Esophagus muscularis mucosa (tissue), 4 donors: ENCODE measurements around the gene IGF2. TPM values are rescaled to one million over a fixed set of nuclear protein-coding genes. Genes with fewer than 3 reads are reported as not detected.
"Not testable (repeated sequence)": the region's sequence is repeated elsewhere in the genome, so short reads cannot be mapped to it uniquely, and the experiment has no call there.

Experiments used
- DNase-seq: peaks from one replicate; pipeline ENCODE4 v3.0.0-alpha.2; 2017; ENCODE audit errors: extremely low spot score
- H3K27ac ChIP-seq, 4 donors: fragments of 200-600 bp; sonication (generic); replicated peaks in 1 of 4; 1 replicate in 3 of 4; 2 replicates in 1 of 4; pipeline ENCODE4 v1.5.1; 2016 to 2019; ENCODE audit warnings: mild to moderate bottlenecking in 1 of 4
- H3K27me3 ChIP-seq, 4 donors: fragments of 200-600 bp; sonication (generic); one replicate each; pipeline versions ENCODE4 v1.5.1 to v1.6.0; 2016 to 2019
- H3K36me3 ChIP-seq, 4 donors: fragments of 200-600 bp; sonication (generic); one replicate each; pipeline ENCODE4 v1.5.1; 2016 to 2019
- H3K4me1 ChIP-seq, 4 donors: fragments of 200-600 bp; sonication (generic); one replicate each; pipeline ENCODE4 v1.5.1; 2016 to 2019
- H3K4me3 ChIP-seq, 4 donors: fragments of 200-600 bp; sonication (generic); 1 replicate in 2 of 4; 2 replicates in 2 of 4; pipeline ENCODE4 v1.5.1; 2016 to 2019; ENCODE audit warnings: mild to moderate bottlenecking in 4 of 4, moderate library complexity in 1 of 4
- H3K9me3 ChIP-seq, 4 donors: fragments of 200-600 bp; sonication (generic); 1 replicate in 3 of 4; 2 replicates in 1 of 4; pipeline ENCODE4 v1.5.1; 2016 to 2019
- EP300 ChIP-seq: sonication (generic); formaldehyde crosslinking; IDR thresholded peaks from one replicate; pipeline ENCODE4 v1.6.1; 2017; ENCODE audit warnings: antibody characterized with exemption
- POLR2A ChIP-seq: fragments of 450-650 bp; IDR thresholded peaks from one replicate; pipeline ENCODE4 v1.6.1; 2017; ENCODE audit warnings: antibody characterized with exemption, moderate library complexity, mild to moderate bottlenecking, low read depth
- POLR2AphosphoS5 ChIP-seq, 2 donors: sonication (generic); formaldehyde crosslinking; IDR thresholded peaks; one replicate each; pipeline ENCODE4 v1.6.1; 2017; ENCODE audit warnings: antibody characterized with exemption in 2 of 2
- WGBS: methylation state at CpG from one replicate; pipeline ENCODE4 v1.1.5; 2018; 5-methylcytosine and 5-hydroxymethylcytosine counted together
- intact Hi-C: fragments of 100-400 bp; cut with DNase I; formaldehyde crosslinking; loops from one replicate; pipeline ENCODE4 v1.15.1; 2023
- total RNA-seq, 4 donors: library from RNA; depleted of rRNA; stranded (reverse); fragments of >200 nt; gene quantifications; one replicate each; pipeline versions ENCODE4 v1.1.0 to v1.2.1, GENCODE V29; 2016
- TF ChIP-seq, protein P1 (sequence below), 3 experiments: fragments of 200-600 bp in 2 of 3; fragments of 450-650 bp in 1 of 3; sonication (generic) in 2 of 3; IDR thresholded peaks; one replicate each; pipeline ENCODE4 v1.5.1; 2017 to 2019; ENCODE audit warnings: antibody characterized with exemption in 3 of 3, mild to moderate bottlenecking in 2 of 3, moderate library complexity in 1 of 3

Gene IGF2
- total RNA-seq, 4 donors from 2014 or later: 25.5 to 59.6 (median 33.0) TPM

DNA sequence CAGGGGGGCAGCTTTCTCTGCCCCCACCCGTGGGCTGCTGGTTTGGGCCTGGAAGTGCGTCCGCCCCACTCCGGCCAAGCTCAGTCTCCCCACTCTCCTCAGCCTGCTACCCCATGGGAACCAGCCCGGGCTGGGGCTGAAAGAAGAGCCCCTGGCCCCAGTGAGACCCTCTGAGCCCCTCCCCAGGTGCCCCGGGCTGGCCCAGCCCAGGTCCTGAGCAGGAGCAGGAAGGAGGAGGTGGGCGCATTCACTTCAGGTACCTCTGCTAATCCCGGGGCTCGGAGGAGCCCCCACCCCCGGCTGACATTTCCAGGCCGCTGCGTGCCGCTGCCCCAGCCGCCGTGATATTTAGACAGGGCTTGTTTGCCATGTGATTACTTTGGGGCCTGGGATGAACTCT lies 41.2 kb upstream of the IGF2 start:
- WGBS: 83% methylated on average over 4 of the region's 15 CpGs
- Histone ChIP-seq H3K4me1 (no peaks in the 10 kb centered on the region), H3K27me3 (peaks cover 0 to 76% (median under 1%) of the 10 kb centered on the region in 4 donors), H3K9me3 (no peaks in the 10 kb centered on the region), H3K36me3 (no peaks in the 10 kb centered on the region), H3K27ac (no peak overlapping the region), H3K4me3 (no peak overlapping the region)
- no peak for TF ChIP-seq POLR2AphosphoS5 (IDR thresholded peaks at IDR 0.05)
- TF ChIP-seq POLR2A: no peak
- TF ChIP-seq EP300: no peak
- TF ChIP-seq, protein P1, sequence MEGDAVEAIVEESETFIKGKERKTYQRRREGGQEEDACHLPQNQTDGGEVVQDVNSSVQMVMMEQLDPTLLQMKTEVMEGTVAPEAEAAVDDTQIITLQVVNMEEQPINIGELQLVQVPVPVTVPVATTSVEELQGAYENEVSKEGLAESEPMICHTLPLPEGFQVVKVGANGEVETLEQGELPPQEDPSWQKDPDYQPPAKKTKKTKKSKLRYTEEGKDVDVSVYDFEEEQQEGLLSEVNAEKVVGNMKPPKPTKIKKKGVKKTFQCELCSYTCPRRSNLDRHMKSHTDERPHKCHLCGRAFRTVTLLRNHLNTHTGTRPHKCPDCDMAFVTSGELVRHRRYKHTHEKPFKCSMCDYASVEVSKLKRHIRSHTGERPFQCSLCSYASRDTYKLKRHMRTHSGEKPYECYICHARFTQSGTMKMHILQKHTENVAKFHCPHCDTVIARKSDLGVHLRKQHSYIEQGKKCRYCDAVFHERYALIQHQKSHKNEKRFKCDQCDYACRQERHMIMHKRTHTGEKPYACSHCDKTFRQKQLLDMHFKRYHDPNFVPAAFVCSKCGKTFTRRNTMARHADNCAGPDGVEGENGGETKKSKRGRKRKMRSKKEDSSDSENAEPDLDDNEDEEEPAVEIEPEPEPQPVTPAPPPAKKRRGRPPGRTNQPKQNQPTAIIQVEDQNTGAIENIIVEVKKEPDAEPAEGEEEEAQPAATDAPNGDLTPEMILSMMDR (IDR thresholded peaks at IDR 0.05): no peak
- intact Hi-C loops: no loop called here
- no peak for DNase-seq

GRCh38 chr11:2179516-2179915 lies 40.3 kb upstream of the IGF2 start:
- Histone ChIP-seq H3K9me3 (no peaks in the 10 kb centered on the region), H3K36me3 (no peaks in the 10 kb centered on the region), H3K27ac (no peak overlapping the region), H3K27me3 (peaks cover 0 to 70% (median 0%) of the 10 kb centered on the region in 4 donors), H3K4me1 (no peaks in the 10 kb centered on the region), H3K4me3 (no peak overlapping the region)
- 88% methylated on average over 6 of the region's 10 CpGs for WGBS
- intact Hi-C loops: no loop called here
- DNase-seq: no peak
- TF ChIP-seq EP300 (no peak), POLR2AphosphoS5 (IDR thresholded peaks at IDR 0.05) (no peak), POLR2A (no peak)
- TF ChIP-seq, protein P1 (IDR thresholded peaks at IDR 0.05): no peak

GRCh38 chr11:2178906-2179494 lies 39.8 kb upstream of the IGF2 start:
- no peaks in the 10 kb centered on the region for H3K4me1 ChIP-seq
- DNase-seq: no peak
- no peaks in the 10 kb centered on the region for H3K9me3 ChIP-seq
- no peak for TF ChIP-seq POLR2AphosphoS5 (IDR thresholded peaks at IDR 0.05)
- TF ChIP-seq POLR2A: no peak
- TF ChIP-seq, protein P1 (IDR thresholded peaks at IDR 0.05): no peak
- TF ChIP-seq EP300: no peak
- intact Hi-C loops: no loop called here
- no peak overlapping the region for H3K27ac ChIP-seq
- H3K4me3 ChIP-seq: no peak overlapping the region
- 47% methylated on average over 13 of the region's 16 CpGs for WGBS
- peaks cover 0 to 65% (median 0%) of the 10 kb centered on the region in 4 donors for H3K27me3 ChIP-seq
- H3K36me3 ChIP-seq: no peaks in the 10 kb centered on the region

DNA sequence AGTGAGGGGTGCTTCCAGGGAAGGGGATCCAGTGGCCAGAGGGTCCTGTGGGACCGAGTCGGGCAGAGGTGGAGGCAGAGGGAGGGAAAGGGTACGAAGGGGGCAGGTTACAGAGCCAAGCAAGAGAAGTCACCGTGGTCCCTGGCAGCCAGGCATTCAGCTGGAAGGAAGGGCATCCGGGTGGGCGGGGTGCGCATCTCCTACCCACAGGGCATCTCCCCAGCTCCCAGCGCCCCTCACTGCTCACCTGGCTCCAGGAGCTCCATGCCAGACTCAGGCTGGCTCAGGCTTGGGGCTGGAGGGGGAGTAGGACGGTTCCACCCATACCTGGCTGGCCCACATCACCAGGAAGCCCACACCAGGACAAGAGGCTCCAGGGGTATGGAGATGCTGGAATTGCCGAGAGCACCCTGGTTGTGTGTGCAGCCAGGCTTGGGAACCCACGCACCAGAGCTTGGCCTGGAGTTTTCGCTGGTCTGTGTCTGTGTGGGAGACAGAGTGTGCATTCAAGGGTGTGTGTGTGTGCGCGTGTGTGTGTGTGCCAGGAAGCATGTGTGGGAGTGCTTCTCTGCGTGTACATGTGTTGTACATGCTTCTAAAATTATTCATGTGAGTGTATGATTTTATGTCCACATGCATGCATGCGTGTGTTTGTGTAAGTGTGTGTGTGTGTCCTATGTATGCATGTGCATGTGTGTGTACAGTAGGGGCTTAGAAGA lies 39.0 kb upstream of the IGF2 start:
- H3K4me3 ChIP-seq, H3K36me3 ChIP-seq, intact Hi-C loops, H3K9me3 ChIP-seq, DNase-seq, H3K27ac ChIP-seq, H3K4me1 ChIP-seq: not testable (repeated sequence)
- H3K27me3 ChIP-seq: peaks cover 0 to 72% (median 0%) of the 10 kb centered on the region in 4 donors
- WGBS: 77% methylated on average over 16 of the region's 16 CpGs

- H3K4me3 ChIP-seq: no peak overlapping the region
- no peak for DNase-seq
- no peak overlapping the region for H3K27ac ChIP-seq
- no peak for TF ChIP-seq POLR2AphosphoS5 (IDR thresholded peaks at IDR 0.05)
- no peak for TF ChIP-seq POLR2A
- TF ChIP-seq EP300: no peak
- TF ChIP-seq, protein P1 (IDR thresholded peaks at IDR 0.05): no peak
- peaks cover 0 to 68% (median 0%) of the 10 kb centered on the region in 4 donors for H3K27me3 ChIP-seq
- H3K9me3 ChIP-seq: no peaks in the 10 kb centered on the region
- no peaks in the 10 kb centered on the region for H3K36me3 ChIP-seq
- 65% methylated on average over 18 of the region's 18 CpGs for WGBS
- no peaks in the 10 kb centered on the region for H3K4me1 ChIP-seq
- intact Hi-C loops: no loop called here
These were observed 37.9 kb upstream of the IGF2 start for GRCh38 chr11:2177076-2177475.
